Kasumi-1 (cell line): ENCODE data around the gene PKIG.
"Not testable (repeated sequence)": the region's sequence is repeated elsewhere in the genome, so short reads cannot be mapped to it uniquely, and the experiment has no call there.

ENCODE experiments used
- DNase-seq, 2 experiments: peaks; one replicate each; lab custom pipeline; 2025; lab: John Stamatoyannopoulos, UW

The PKIG gene

DNA sequence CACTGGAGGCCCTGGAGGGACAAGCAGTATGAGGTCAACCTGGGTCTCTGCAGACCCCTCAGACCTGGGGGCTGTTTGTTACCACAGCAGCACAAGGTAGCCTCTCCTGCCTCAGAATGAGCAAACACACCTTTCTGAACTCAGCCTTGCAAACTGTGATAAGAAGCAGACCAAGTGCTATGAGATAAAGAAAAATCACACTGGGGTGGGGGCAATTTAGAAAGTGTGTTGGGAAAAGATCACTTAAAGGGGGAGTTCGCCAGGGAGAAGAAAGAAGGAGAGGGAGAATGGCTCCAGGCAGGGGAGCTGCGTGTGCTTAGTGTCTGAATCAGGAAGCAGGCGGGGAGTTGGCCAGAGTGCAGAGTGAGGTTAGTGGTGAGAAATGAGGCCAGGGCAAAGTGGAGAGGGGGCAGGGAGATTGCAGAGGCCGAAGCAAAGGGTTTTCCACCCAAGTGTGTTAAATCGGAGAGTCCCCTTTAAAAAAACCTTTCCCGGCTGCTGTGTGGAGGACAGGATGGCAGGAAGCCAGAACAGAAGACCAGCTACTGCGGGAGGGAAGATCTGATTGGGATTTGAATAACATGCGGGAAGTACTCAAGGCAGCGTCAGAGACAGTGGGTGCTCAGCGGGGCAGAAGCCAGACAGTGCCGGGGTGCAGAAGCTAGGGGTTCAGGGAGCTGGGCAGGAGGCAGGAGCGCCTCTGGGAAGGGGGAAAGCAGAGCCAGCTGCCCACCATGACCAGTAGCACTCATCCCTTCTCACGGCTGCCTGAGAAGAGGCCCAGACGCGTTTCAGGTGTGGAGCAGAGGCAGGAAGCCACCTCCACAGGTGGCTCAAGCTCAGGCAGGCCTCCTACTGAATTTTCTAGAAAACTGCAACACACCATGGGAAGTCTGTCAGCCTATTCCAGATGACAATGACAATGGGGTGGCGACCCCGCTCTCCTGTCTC is 60.1 kb downstream of the PKIG start:
- peak; percentile 77 to 81 for DNase-seq

DNA sequence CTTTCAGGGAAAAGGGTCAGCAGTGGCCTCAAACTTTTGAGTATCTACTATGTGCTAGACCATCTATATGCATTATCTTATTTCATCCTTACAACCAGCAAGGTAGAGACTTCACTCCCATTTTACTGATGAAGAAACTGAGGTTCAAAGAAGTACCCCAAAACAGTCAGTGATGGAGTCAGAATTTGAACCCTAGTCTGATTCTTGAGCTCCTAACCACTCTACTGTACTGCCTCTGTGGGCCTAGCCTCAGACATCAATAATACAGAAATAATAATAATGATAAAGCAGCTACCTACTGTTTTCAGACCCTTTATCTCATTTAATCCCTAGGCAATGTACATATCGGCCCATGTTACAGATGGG is 60.8 kb downstream of the PKIG start:
- DNase-seq: no peak

- peak; percentile 29 to 36 for DNase-seq
Observed at GRCh38 chr20:44643596-44644229, 61.3 kb downstream of the PKIG start.

DNA sequence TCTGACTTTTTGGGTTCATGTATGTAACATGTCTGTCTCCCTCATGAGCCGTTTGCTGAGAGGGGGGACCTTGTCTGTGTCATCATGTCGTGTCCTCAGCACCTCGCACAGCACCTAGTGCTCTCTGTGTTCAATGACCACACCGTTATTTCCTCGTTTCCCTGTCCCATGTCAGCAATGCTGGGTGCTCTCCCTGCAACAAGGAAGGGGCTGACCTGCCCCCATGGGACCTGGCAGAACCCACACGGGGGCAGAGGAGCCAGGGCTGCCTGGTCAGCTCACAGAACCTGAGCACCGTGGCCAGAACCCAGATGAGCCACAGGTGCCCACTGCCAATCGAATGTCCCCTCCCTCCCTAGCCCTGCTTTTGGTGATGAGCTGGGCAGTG is 61.8 kb downstream of the PKIG start:
- DNase-seq: no peak

DNA sequence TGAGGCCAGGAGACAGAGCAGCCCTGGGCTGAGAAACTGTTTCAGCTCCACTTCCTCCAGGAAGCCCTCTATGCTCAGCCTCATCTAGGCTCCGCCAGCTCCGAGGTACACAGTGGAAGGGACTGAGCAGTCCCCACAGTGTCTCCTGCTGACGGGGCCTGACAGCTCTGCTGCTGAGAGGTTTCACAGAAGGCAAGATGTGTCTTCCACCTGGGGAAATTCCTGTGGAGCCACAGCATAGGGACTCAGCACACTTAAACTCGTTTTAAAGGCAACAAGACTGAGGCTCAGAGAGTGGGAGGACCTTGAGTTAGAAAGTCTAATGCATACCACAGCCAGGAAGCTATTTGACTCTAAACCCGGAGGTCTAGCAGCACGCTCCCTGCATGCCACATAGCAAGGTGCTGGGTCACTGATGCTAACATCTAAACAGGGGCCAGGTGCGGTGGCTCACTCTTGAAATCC is 62.3 kb downstream of the PKIG start:
- no peak for DNase-seq

DNA sequence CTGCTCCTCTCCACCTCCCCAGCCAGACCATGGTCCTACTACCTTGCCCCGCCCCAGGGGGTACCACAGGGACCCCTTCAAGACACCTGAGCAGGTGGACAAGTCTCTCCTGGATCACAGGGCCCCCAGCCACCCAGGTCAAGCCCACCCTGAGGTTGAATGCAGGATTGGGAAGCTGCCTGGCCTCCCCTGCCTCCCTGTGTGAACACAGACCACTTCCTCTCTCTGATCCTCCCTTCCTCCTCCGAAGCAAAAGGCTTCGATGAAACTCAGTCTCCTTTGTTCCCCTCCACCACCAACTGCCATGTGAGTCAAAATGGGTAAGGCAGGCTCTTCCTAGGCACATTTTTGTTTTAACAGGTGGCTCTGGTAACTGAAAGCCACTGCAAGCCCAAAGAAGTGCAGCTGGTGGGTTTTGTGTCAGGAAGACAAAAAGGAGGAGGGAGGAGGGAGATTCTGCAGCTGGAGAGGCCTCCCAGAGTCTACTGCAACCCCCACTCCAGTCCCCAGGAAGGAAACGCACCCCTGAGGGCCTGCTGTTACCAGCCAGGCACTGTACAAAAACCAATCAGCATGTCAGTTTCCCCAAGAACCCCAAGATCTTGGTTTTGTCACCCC is 63.8 kb downstream of the PKIG start:
- peak; percentile 98 to 99 for DNase-seq

- peak; percentile 66 to 76 for DNase-seq
Observed at GRCh38 chr20:44646641-44647274, 64.4 kb downstream of the PKIG start.

- DNase-seq: no peak
Observed at GRCh38 chr20:44648068-44648467, 65.7 kb downstream of the PKIG start.

GRCh38 chr20:44648579-44648978 is 66.2 kb downstream of the PKIG start:
- no peak for DNase-seq

DNA sequence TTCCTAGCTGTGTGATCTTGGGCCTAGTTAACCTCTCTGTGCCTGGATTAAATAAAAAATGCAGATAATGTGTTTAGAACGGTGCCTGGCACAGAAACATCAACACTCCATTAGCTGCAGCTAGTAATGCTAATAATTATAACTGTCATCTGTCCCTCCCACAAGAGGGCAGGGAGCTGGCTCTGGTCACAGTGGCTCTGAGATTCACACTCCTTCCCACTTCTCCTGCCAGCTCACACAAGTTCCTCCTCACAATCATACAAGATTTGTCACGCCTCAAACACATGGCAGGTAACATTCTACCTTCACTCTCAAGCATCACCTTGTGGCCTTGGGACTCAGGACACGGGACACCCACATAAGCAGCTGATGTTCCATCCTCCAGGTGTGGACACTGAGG is 66.7 kb downstream of the PKIG start:
- DNase-seq: no peak

DNA sequence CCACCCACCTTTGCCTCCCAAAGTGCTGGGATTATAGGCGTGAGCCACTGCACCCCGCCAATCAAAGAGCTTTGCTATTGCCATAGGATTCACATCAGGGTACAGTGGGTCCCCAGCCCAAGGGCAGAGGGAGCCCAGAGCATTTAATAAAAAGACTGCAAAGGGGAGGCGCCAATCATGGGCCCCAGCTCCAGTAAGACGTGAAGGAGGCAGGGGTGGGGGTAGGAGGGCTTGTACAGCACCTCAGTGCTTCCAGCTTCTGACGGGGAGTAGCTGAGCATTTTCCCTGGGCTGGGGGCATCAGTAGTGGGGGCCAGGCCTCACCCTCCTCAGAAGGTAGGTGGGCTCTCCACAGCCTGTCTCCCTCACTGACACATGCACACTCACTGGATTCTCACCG is 67.6 kb downstream of the PKIG start:
- no peak for DNase-seq

DNA sequence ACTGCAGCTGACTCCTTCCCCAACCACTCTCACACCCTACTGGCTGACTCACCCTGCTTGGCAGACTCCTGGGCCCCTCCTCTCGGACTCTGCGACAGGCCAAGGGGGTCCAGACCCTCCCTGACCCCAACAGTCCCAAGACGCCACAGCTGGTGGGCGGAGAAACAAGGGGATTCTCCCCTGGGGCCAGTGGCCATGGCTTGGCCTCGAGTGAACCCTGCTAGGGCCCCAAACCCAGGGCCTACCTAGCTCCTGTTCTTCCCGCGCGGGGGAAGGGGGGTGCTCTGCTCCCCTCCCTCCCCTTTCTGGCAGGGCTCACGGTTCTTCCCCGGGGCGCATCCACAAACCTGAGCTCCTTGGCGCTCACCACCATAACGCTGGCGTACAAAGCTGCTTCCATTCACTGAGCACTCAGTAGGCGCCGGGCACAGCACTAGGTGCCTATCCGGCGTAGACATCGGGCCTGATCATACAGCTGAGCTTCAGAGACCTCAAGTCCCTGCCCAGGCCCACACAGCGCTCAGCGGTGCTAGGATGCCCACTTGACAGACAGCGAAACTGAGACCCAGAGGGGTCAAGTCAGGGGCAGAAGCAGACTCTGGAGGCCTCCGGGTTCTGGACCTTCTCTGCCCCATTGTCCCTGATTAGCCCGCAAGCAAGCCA is 68.5 kb downstream of the PKIG start:
- peak in 1 of 2 experiments; percentile 14 for DNase-seq

GRCh38 chr20:44651434-44651683 is 69.0 kb downstream of the PKIG start:
- DNase-seq: no peak

DNA sequence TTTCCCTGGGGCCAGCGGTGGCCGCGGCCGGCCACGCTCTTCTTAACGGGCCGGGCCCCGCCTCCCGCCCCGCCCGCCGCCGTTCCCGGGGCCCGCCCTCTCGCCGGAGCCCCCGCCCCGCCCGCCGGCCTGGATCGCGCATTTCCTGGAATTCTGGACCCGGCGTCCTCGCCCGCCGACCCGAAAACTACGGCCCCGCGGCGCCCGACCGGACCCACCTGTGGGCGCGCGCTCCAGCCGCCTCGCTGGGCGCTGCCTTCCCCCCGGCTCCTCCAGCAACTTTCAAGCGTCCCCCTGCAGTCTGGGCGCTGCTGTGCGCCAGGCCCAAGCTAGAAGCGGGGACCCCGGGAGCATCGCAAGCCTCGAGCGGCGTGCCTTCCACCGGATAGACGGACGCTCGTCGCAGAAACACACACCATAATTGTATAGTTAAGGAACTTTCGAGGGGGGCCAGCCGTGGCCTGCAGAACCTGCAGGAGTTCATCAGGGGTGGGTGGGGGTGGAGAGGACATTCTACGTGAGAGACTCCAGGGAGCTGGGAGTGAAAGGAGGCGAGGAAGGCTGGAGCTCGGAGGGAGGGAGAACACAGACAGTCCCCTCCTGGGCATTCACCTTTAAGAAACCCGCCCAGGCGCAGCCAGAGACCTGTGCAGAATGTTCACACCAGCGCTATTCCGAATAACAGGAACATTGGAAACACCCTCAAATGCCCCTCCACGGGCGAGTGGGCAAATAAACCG is 69.5 kb downstream of the PKIG start, which contains the start of gene ADA:
TSS of gene ADA (minus strand) at position 16 of the 740 bp plus-strand sequence. CDS start 92 bp downstream, outside the sequence.
- peak; percentile 47 to 48 for DNase-seq

GRCh38 chr20:44653546-44653945 is 71.2 kb downstream of the PKIG start:
- DNase-seq: no peak

DNA sequence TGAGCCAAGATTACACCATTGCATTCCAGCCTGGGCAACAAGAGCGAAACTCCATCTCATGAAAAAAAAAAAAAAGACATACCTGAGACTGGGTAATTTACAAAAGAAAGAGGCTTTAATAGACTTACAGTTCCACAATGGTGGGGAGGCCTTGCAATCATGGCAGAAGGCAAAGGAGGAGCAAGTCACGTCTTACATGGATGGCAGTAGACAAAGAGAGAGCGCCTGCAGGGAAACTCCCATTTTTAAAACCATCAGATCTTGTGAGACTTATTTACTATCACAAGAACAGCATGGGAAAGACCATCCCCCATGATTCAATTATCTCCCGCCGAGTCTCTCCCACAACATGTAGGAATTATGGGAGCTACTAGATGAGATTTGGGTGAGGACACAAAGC is 71.8 kb downstream of the PKIG start:
- DNase-seq: not testable (repeated sequence)

DNA sequence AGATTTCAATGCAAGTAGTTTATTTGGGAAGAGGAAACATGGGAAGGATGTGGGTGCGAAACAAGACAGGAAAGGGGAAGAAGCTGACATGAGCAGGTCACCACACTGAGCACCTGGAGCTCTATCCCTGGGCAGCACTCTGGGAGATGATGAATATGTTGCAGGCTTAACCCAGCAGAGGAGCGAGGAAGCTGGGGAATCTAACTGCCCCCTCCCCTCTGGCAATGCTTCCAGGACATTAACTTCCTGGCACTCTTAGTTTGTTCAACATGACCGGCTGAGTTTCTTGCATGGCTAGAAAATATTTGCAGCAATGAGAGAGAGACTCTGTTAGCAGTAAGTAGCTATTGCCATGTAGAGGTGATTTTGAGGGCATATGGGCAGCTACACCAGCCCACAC is 74.1 kb downstream of the PKIG start:
- DNase-seq: no peak

DNA sequence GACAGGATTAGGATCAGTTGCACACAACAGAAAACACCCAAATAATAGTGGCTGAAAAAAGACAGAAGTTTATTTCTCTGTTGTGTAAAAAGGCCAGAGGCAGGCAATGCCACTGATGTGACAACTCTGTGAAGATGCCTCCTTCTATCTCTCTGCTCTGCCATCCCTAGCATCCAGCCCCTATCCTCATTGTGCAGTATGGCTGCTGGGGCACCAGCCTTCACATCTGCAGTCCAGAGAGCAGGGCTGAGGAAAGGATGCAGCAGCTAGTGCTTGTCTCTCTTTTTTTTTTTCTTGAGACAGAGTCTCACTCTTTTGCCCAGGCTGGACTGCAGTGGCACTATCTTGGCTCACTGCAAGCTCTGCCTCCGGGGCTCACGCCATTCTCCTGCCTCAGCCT is 75.5 kb downstream of the PKIG start:
- DNase-seq: no peak

DNA sequence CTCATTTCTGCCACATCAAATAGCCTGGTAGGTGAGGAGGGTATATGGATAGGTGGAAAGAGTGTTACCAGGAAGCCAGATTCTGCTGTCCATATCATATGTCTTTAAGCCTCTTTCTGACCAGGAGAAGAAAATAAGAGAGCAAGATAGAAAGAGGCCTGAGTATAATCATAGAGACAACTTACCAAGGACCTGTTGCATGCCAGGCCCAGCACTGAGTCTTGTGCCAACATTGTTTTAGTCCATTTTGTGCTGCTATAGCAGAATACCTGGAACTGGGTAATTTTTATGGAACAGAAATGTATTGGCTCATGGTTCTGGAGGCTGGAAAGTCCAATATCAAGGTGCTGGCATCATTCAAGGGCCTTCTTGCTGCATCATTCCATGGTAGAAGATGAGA is 76.4 kb downstream of the PKIG start:
- no peak for DNase-seq

- DNase-seq: no peak
Observed at GRCh38 chr20:44659931-44660330, 77.6 kb downstream of the PKIG start.

GRCh38 chr20:44660581-44660980 is 78.2 kb downstream of the PKIG start:
- DNase-seq: no peak
